Measurements from ENCODE around the gene AGTRAP.

The AGTRAP gene

GRCh38 chr1:11736746-11737639 lies 1.1 kb downstream of the AGTRAP start:
- DNase-seq, result peak in 2 of 3 experiments; percentile 45 to 63

- DNase-seq, result no peak
Observed at GRCh38 chr1:11738096-11738495, 2.2 kb downstream of the AGTRAP start.

GRCh38 chr1:11738783-11739182 lies 2.8 kb downstream of the AGTRAP start:
- no peak for DNase-seq

- no peak for DNase-seq
Observed at GRCh38 chr1:11740258-11741192, 4.6 kb downstream of the AGTRAP start.

GRCh38 chr1:11741482-11741881 lies 5.5 kb downstream of the AGTRAP start:
- no peak for DNase-seq

GRCh38 chr1:11741919-11742558 lies 6.1 kb downstream of the AGTRAP start:
- no peak for DNase-seq

GRCh38 chr1:11744287-11744686 lies 8.4 kb downstream of the AGTRAP start:
- no peak for DNase-seq

GRCh38 chr1:11746092-11746491 lies 10.2 kb downstream of the AGTRAP start:
- DNase-seq, result no peak

- no peak for DNase-seq
Observed at GRCh38 chr1:11746795-11747487, 11.0 kb downstream of the AGTRAP start.

GRCh38 chr1:11748294-11749202 lies 12.6 kb downstream of the AGTRAP start:
- no peak for DNase-seq

GRCh38 chr1:11749203-11749689 lies 13.3 kb downstream of the AGTRAP start:
- DNase-seq, result peak in 2 of 3 experiments; percentile 8 to 20

GRCh38 chr1:11749996-11750395 lies 14.1 kb downstream of the AGTRAP start:
- no peak for DNase-seq

- no peak for DNase-seq
Observed at GRCh38 chr1:11751087-11751486, 15.2 kb downstream of the AGTRAP start.

GRCh38 chr1:11752359-11753088 lies 16.6 kb downstream of the AGTRAP start:
- no peak for DNase-seq

- no peak for DNase-seq
Observed at GRCh38 chr1:11753555-11754208, 17.7 kb downstream of the AGTRAP start.

- DNase-seq, result no peak
Observed at GRCh38 chr1:11757047-11757446, 21.1 kb downstream of the AGTRAP start.

- DNase-seq, result no peak
Observed at GRCh38 chr1:11759791-11760190, 23.9 kb downstream of the AGTRAP start.

- DNase-seq, result no peak
Observed at GRCh38 chr1:11761285-11761684, 25.3 kb downstream of the AGTRAP start.

GRCh38 chr1:11761988-11762406 lies 26.1 kb downstream of the AGTRAP start, which contains the start of gene C1orf167:
Gene C1orf167, plus strand, starts transcription at chr1:11762193. Its CDS starts 2,208 bp downstream, at chr1:11764401.
- DNase-seq, result peak in 1 of 3 experiments; percentile 5

GRCh38 chr1:11764115-11764514 lies 28.2 kb downstream of the AGTRAP start:
- DNase-seq, result no peak

Data from NCI-H1417 (cell line).